Retina (tissue), 1 donor: ENCODE data around the gene KAT6B.

ENCODE experiments used
- DNase-seq: peaks from one replicate; pipeline ENCODE4 v3.0.0-alpha.2; 2016

The KAT6B gene

GRCh38 chr10:74960670-74961069 is 134.3 kb downstream of the KAT6B start:
- DNase-seq, result no peak

GRCh38 chr10:74962517-74962916 is 136.1 kb downstream of the KAT6B start:
- no peak for DNase-seq

GRCh38 chr10:74963549-74963948 is 137.1 kb downstream of the KAT6B start:
- no peak for DNase-seq

GRCh38 chr10:74967911-74968666 is 141.7 kb downstream of the KAT6B start:
- no peak for DNase-seq

GRCh38 chr10:74968667-74969061 is 142.3 kb downstream of the KAT6B start:
- DNase-seq, result no peak

GRCh38 chr10:74969093-74969492 is 142.7 kb downstream of the KAT6B start:
- DNase-seq, result no peak

GRCh38 chr10:74969530-74969929 is 143.1 kb downstream of the KAT6B start:
- no peak for DNase-seq

- no peak for DNase-seq
Observed at GRCh38 chr10:74973741-74974392, 147.5 kb downstream of the KAT6B start.

GRCh38 chr10:74975758-74976157 is 149.4 kb downstream of the KAT6B start:
- no peak for DNase-seq

GRCh38 chr10:74976565-74976964 is 150.2 kb downstream of the KAT6B start:
- no peak for DNase-seq

- DNase-seq, result no peak
Observed at GRCh38 chr10:74977072-74977471, 150.7 kb downstream of the KAT6B start.

GRCh38 chr10:74977913-74978847 is 151.8 kb downstream of the KAT6B start:
- no peak for DNase-seq

GRCh38 chr10:74981831-74982633 is 155.6 kb downstream of the KAT6B start:
- no peak for DNase-seq

GRCh38 chr10:74982634-74982982 is 156.2 kb downstream of the KAT6B start:
- DNase-seq, result no peak

- no peak for DNase-seq
Observed at GRCh38 chr10:74983383-74983782, 157.0 kb downstream of the KAT6B start.

GRCh38 chr10:74987339-74988053 is 161.1 kb downstream of the KAT6B start:
- no peak for DNase-seq

- no peak for DNase-seq
Observed at GRCh38 chr10:74988054-74988775, 161.8 kb downstream of the KAT6B start.

- peak; percentile 28 for DNase-seq
Observed at GRCh38 chr10:74988832-74989561, 162.6 kb downstream of the KAT6B start.

- no peak for DNase-seq
Observed at GRCh38 chr10:74991435-74991834, 165.0 kb downstream of the KAT6B start.

GRCh38 chr10:74992068-74992467 is 165.7 kb downstream of the KAT6B start:
- no peak for DNase-seq

GRCh38 chr10:74993649-74994048 is 167.2 kb downstream of the KAT6B start:
- DNase-seq, result no peak
